Epithelial cell of esophagus (primary cell): ENCODE data around the gene FAR2.

Experiments used
- DNase-seq: peaks from one replicate; pipeline ENCODE4 v3.0.0; 2010; ENCODE audit warnings: low read depth
- H3K4me3 ChIP-seq: 2 replicates; pipeline ENCODE4 v1.5.1; 2011; ENCODE audit warnings: mild to moderate bottlenecking, low read length, control low read depth
- CTCF ChIP-seq: IDR thresholded peaks from 2 replicates; pipeline ENCODE4 v1.5.1; 2011; ENCODE audit warnings: low read depth, mild to moderate bottlenecking, low read length, control low read depth, inconsistent platforms; ENCODE audit not compliant: insufficient read depth; ENCODE audit errors: missing control alignments

The FAR2 gene

DNA sequence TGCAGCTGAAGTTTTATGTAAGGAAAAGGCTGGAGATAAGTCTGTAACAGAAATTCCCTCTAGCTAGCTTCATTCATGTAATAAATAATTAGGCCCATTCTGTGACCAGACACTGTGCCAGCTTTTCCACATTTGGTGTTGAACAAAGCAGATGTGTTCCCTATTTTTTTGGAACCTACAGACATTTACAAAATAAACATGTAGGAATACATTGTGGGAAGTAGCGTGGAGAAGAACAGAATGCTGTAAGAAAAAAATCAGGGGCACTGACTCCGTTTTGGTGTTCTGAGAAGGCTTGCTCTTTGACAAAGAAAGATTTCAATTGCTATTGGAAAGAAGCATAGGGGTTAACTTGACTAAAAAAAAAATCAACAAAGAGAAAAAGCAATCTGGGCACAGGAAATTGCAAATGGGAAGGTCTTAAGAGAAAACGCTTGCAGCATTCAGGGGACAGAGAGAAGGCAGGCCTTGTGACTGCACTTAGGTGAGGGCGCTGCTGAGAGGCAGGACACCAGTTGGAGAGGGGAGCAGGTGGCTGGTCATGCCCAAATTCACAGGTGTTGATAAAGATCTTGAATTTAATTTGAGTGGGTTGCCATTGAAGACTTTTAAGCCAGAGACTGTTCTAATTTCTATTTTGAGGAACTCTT, 4.0 kb downstream of the FAR2 start:
- DNase-seq: no peak
- no peak overlapping the region for H3K4me3 ChIP-seq
- TF ChIP-seq CTCF: no peak

DNA sequence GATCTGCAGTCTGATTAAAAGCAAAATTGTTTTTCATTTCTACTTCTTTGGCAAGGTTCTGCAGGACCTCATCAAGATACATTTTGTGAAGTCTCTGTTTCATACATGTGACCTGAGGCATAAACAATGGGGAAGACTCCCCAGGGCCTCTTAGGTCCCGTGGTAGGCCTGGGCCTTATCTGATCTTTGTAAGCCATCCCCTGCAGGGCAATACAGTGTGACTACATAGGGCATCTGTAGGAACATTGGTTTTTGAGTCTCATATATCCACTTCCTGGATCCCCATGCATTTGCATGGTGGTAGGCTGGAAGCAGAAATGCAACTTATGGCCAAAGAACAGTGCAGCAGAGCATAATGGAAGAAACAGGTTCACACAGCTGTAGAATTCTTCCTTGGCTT, 6.0 kb downstream of the FAR2 start:
- no peak overlapping the region for H3K4me3 ChIP-seq
- TF ChIP-seq CTCF: no peak
- no peak for DNase-seq

- H3K4me3 ChIP-seq: no peak overlapping the region
- no peak for DNase-seq
- TF ChIP-seq CTCF: no peak
These were observed 8.4 kb downstream of the FAR2 start for GRCh38 chr12:29157486-29157946.

DNA sequence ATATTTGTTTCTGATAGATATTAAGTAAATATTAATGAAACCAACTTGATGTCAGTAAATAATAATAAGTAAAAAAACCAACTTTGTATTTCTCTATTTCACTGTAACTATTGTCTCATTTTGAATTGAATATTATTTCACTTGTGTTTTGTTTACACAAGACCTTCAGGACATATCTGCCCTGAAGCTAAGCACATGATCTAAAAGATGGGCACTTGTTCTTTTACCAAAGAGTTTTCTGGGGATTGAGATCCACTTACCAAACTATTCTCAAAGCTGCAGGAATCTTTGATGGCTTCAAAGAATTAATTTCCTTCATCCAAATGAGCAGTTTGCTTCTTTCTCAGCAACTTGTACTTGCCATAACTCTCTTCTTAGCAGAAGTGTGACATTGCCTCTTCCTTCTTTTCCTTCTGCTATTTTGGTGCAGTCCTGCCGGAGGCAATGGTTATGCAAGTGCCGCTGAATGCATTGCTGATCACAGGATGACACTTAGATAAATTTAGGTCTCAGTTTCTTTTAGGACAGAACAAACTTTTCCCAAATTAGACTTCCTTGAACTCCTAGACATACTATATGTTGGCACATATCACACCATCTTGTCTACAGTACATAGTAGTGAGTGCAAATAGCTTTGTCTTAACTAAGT, 9.2 kb downstream of the FAR2 start:
- DNase-seq: no peak
- no peak for TF ChIP-seq CTCF
- H3K4me3 ChIP-seq: no peak overlapping the region

DNA sequence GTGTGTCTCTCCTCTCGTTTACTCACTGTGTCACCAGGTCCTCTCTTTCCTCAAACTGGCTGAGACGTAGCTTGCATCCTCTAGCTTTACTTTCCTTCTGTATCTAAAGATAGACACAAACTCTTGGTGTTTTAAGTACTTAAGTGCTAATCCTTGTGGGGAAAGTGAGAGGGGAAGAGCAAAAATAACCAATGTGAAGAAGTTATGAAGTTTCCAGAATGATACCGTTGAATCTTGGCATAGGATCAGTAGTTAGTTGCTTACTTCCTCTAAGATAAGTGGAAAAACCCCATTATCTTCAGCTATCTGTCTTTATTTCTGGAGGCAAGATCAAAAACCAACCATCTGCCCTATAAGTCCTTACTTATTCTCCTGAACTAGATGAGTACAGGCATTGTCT, 10.6 kb downstream of the FAR2 start:
- no peak for DNase-seq
- no peak overlapping the region for H3K4me3 ChIP-seq
- TF ChIP-seq CTCF: no peak

- no peak for TF ChIP-seq CTCF
- no peak for DNase-seq
- no peak overlapping the region for H3K4me3 ChIP-seq
These were observed 11.2 kb downstream of the FAR2 start for GRCh38 chr12:29160230-29160629.

DNA sequence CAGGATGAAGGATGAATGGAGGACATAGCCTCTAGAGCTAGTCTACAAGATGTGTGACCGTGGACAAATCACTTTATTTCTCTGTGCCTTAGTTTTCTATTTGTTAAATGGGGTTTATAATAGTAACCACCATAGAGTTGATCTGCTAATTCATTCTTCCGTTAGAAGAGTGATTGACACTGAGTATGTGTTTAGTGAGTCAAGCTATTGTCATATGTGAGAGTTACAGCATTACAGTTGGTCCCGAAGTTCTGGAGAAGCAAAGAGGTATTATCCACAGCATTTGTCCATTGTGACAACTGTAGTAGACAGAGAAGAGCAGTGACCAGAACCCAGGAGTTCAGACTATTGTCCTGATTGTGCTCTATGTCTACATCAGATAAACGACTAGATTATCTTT, 14.1 kb downstream of the FAR2 start:
- DNase-seq: peak; percentile 27
- TF ChIP-seq CTCF: no peak
- H3K4me3 ChIP-seq: no peak overlapping the region
